Hepatocyte (in vitro differentiated cells): ENCODE measurements around the gene SDK1.

ENCODE experiments used
- EZH2 ChIP-seq: fragments of 200-600 bp; sonication (generic); IDR thresholded peaks from 2 replicates; pipeline ENCODE4 v1.6.1; 2016; ENCODE audit warnings: antibody characterized with exemption, mild to moderate bottlenecking, borderline replicate concordance
- EZH2phosphoT487 ChIP-seq: fragments of 200-600 bp; sonication (generic); IDR thresholded peaks from one replicate; pipeline ENCODE4 v1.6.1; 2018; ENCODE audit warnings: antibody characterized with exemption, mild to moderate bottlenecking, low read depth, moderate library complexity; ENCODE audit not compliant: unreplicated experiment, severe bottlenecking
- TF ChIP-seq, protein P1 (sequence below): fragments of 200-600 bp; sonication (generic); IDR thresholded peaks from 2 replicates; pipeline ENCODE4 v1.5.1; 2016; ENCODE audit warnings: antibody characterized with exemption, mild to moderate bottlenecking; ENCODE audit not compliant: poor library complexity

DNA sequence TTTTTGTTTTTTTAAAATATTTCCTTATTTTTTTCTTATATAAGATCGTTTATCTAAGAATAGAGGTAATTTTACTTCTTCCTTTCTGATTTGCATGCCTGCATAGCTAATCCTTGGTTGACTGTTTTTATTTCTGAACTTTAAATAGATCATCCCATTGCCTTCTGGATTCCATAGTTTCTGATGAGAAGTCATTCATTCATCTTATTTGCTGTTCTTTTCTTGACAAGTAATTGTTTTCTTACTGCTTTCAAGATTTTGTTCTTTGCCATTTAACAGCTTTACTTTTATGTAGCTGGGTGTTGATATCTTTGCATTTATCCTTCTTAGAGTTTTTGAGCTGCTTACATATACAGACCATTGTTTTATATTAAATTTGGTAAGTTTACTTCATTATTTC is 437.9 kb downstream of the SDK1 start:
- TF ChIP-seq, protein P1, sequence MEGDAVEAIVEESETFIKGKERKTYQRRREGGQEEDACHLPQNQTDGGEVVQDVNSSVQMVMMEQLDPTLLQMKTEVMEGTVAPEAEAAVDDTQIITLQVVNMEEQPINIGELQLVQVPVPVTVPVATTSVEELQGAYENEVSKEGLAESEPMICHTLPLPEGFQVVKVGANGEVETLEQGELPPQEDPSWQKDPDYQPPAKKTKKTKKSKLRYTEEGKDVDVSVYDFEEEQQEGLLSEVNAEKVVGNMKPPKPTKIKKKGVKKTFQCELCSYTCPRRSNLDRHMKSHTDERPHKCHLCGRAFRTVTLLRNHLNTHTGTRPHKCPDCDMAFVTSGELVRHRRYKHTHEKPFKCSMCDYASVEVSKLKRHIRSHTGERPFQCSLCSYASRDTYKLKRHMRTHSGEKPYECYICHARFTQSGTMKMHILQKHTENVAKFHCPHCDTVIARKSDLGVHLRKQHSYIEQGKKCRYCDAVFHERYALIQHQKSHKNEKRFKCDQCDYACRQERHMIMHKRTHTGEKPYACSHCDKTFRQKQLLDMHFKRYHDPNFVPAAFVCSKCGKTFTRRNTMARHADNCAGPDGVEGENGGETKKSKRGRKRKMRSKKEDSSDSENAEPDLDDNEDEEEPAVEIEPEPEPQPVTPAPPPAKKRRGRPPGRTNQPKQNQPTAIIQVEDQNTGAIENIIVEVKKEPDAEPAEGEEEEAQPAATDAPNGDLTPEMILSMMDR = no peak
- TF ChIP-seq EZH2 (no peak), EZH2phosphoT487 (no peak)
